Peyer's patch (tissue), 4 donors: ENCODE measurements around the gene TRIM67.

Experiments
- CTCF ChIP-seq, 6 experiments: fragments of 450-650 bp in 4 of 6; fragments of 200-600 bp in 2 of 6; sonication (generic) in 1 of 6; IDR thresholded peaks; one replicate each; pipeline ENCODE4 v1.5.1; 2017 to 2019; ENCODE audit warnings: antibody characterized with exemption in 6 of 6, mild to moderate bottlenecking in 3 of 6, moderate library complexity in 1 of 6
- POLR2A ChIP-seq, 2 donors: fragments of 450-650 bp; IDR thresholded peaks; one replicate each; pipeline ENCODE4 v1.5.1; 2017; ENCODE audit warnings: antibody characterized with exemption in 2 of 2, mild to moderate bottlenecking in 2 of 2, moderate library complexity in 2 of 2

- TF ChIP-seq CTCF (IDR thresholded peaks at IDR 0.05) (no peak), POLR2A (IDR thresholded peaks at IDR 0.05) (no peak)
Measured at GRCh38 chr1:231206856-231207255, 45.0 kb downstream of the TRIM67 start.
